Heart left ventricle (tissue), 16 donors: ENCODE measurements around the gene GDF10. TPM values are rescaled to one million over a fixed set of nuclear protein-coding genes. Genes with fewer than 3 reads are reported as not detected.
A peak's percentile ranks its signal among the peaks of the same experiment; 100 is the strongest.

Experiments
- ATAC-seq, 4 donors: fragments of 200-7000 bp; cut with Tn5 transposase; one replicate each; pipeline ENCODE4 v1.9.1; 2020 to 2022; ENCODE audit warnings: moderate library complexity in 4 of 4, mild to moderate bottlenecking in 3 of 4, moderate number of reproducible peaks in 1 of 4
- DNase-seq, 5 donors: peaks; one replicate each; pipeline ENCODE4 v3.0.0-alpha.2; 2020
- H3K27ac ChIP-seq, 12 donors: fragments of 200-600 bp; sonication (generic) in 4 of 12; one replicate each; pipeline versions ENCODE4 v1.5.0 to v1.8.0; 2016 to 2022; ENCODE audit warnings: mild to moderate bottlenecking in 2 of 12
- H3K27me3 ChIP-seq, 9 donors: fragments of 200-600 bp; sonication (generic) in 2 of 9; one replicate each; pipeline versions ENCODE4 v1.5.1 to v1.8.0; 2016 to 2022; ENCODE audit warnings: mild to moderate bottlenecking in 3 of 9
- H3K36me3 ChIP-seq, 9 donors: fragments of 200-600 bp; sonication (generic) in 2 of 9; one replicate each; pipeline versions ENCODE4 v1.5.0 to v1.8.0; 2018 to 2022; ENCODE audit warnings: mild to moderate bottlenecking in 2 of 9
- H3K4me1 ChIP-seq, 12 donors: fragments of 200-600 bp; sonication (generic) in 4 of 12; one replicate each; pipeline versions ENCODE4 v1.5.0 to v1.8.0; 2016 to 2022; ENCODE audit warnings: mild to moderate bottlenecking in 3 of 12
- H3K4me3 ChIP-seq, 12 donors: fragments of 200-600 bp; sonication (generic) in 4 of 12; one replicate each; pipeline versions ENCODE4 v1.5.0 to v1.8.0; 2017 to 2022; ENCODE audit warnings: mild to moderate bottlenecking in 9 of 12, moderate library complexity in 4 of 12
- H3K9me3 ChIP-seq, 12 donors: fragments of 200-600 bp; sonication (generic) in 4 of 12; one replicate each; pipeline versions ENCODE4 v1.5.0 to v1.8.0; 2016 to 2022; ENCODE audit warnings: mild to moderate bottlenecking in 1 of 12
- CTCF ChIP-seq, 12 donors: fragments of 200-600 bp; sonication (generic) in 4 of 12; IDR thresholded peaks; one replicate each; pipeline versions ENCODE4 v1.5.0 to v1.8.0; 2018 to 2022; ENCODE audit warnings: antibody characterized with exemption in 12 of 12, mild to moderate bottlenecking in 5 of 12
- POLR2A ChIP-seq, 2 donors: fragments of 450-650 bp; IDR thresholded peaks; one replicate each; pipeline ENCODE4 v1.6.1; 2017; ENCODE audit warnings: antibody characterized with exemption in 2 of 2, mild to moderate bottlenecking in 2 of 2, moderate library complexity in 2 of 2
- WGBS, 4 donors: extraction: QIAGEN DNeasy Blood & Tissue Kit in 2 of 4; methylation state at CpG; one replicate each; pipeline versions ENCODE4 v1.1.5 to v1.1.7; 2013 to 2018; 5-methylcytosine and 5-hydroxymethylcytosine counted together
- intact Hi-C, 10 donors: fragments of 100-400 bp; cut with DNase I; formaldehyde crosslinking; loops; one replicate each; pipeline versions ENCODE4 v1.11.1 to v1.14.2; 2022
- polyA plus RNA-seq, 2 donors: library from polyadenylated mRNA; stranded (reverse); fragments of 200-250 nt; gene quantifications; one replicate each; pipeline ENCODE4 v1.2.3, GENCODE V29; 2013
- total RNA-seq, 9 donors: library from RNA; depleted of rRNA in 2 of 9; stranded (reverse); fragments of >200 nt in 2 of 9; fragmentation: NEBNext Ultra II Directional in 3 of 9; extraction: Animal tissue kit (Norgen Biotek cat#: 25700) in 3 of 9; gene quantifications; one replicate each; pipeline versions ENCODE4 v1.1.0 to v1.2.4, GENCODE V29; 2016 to 2023
- donor health status: ischemic (EF 13 %, LVEDD 7.1; RV severe dilation, severe dysfunction).
- donor health status: healthy with polysubstance abuse.
- donor health status: DM: no; HTN: yes; CAD: no.
- donor health status: DM: no; HTN: no; CAD: no.
- donor health status: ischemic (EF 25% LVEDD 6.9; RV normal size, moderate dysfunction).
- donor health status: ischemic (EF 25% LVEDD 5.7; RV mildly dilated, moderate dysfunction).
- donor health status: healthy.
- donor health status: DM: yes; HTN: yes; CAD: no.
- donor health status: ischemic (EF 35%, LVEDD 5.7; RV mildly dilated, moderate dysfunction).
- donor health status: nonischemic (EF 11% LVEDD 7.7; RV severe dilation, severe dysfunction).
- donor health status: DM: yes; HTN: yes; CAD: no.
- donor health status: PGD.
- donor health status: ischemic (EF 29% LVEDD 5.4; RV normal size, mild dysfunction).
- donor health status: nonischemic (EF 23%, LVEDD 6.1; RV moderate dilation, normal function).

GDF10 gene
- total and polyA plus RNA-seq, 11 donors = 0.19 to 1.6 (median 0.30) TPM; not detected in 3

GRCh38 chr10:47339186-47339735 is 39.3 kb downstream of the GDF10 start:
- no peaks in the 10 kb centered on the region for H3K36me3 ChIP-seq
- DNase-seq (no peak), ATAC-seq (no peak)
- no peaks in the 10 kb centered on the region for H3K9me3 ChIP-seq
- intact Hi-C loops = loop anchor here in 1 of 10 donors (5.0 kb wide), 1 partner anchor 52 kb away; no protein-coding TSS in a partner anchor
- 75 to 88% (median 81%) methylated on average over 8 of the region's 8 CpGs for WGBS, 4 donors
- TF ChIP-seq POLR2A (IDR thresholded peaks at IDR 0.05) = no peak
- no peak for TF ChIP-seq CTCF (IDR thresholded peaks at IDR 0.05)
- H3K4me1 ChIP-seq = no peaks in the 10 kb centered on the region
- peaks cover 0 to 3% (median 0%) of the 10 kb centered on the region in 9 donors for H3K27me3 ChIP-seq
- H3K27ac ChIP-seq = no peak overlapping the region
- no peak overlapping the region for H3K4me3 ChIP-seq

- no peak for DNase-seq
- Histone ChIP-seq H3K27me3 (peaks cover 0 to 3% (median 0%) of the 10 kb centered on the region in 9 donors), H3K4me3 (no peak overlapping the region), H3K9me3 (no peaks in the 10 kb centered on the region), H3K36me3 (no peaks in the 10 kb centered on the region), H3K27ac (no peak overlapping the region), H3K4me1 (no peaks in the 10 kb centered on the region)
- WGBS, 4 donors = 74 to 89% (median 80%) methylated on average over 9 to 15 of the region's 15 CpGs
- TF ChIP-seq POLR2A (IDR thresholded peaks at IDR 0.05) (no peak), CTCF (IDR thresholded peaks at IDR 0.05) (no peak)
- intact Hi-C loops = loop anchor here in 1 of 10 donors (5.0 kb wide), 1 partner anchor 53 kb away; no protein-coding TSS in a partner anchor
- ATAC-seq = no peak
Observed at GRCh38 chr10:47339759-47340607, 40.0 kb downstream of the GDF10 start.

GRCh38 chr10:47340608-47341170 is 40.7 kb downstream of the GDF10 start:
- no peak overlapping the region for H3K27ac ChIP-seq
- H3K36me3 ChIP-seq = no peaks in the 10 kb centered on the region
- peaks cover 0 to 3% (median 0%) of the 10 kb centered on the region in 9 donors for H3K27me3 ChIP-seq
- ATAC-seq = peak; percentile 47 to 64 (median 54)
- H3K4me1 ChIP-seq = no peaks in the 10 kb centered on the region
- intact Hi-C loops = no loop called here
- no peak overlapping the region for H3K4me3 ChIP-seq
- peak in 2 of 5 donors; percentile 41 to 44 for DNase-seq
- WGBS, 4 donors = 62 to 67% (median 65%) methylated on average over 5 of the region's 5 CpGs
- H3K9me3 ChIP-seq = no peaks in the 10 kb centered on the region
- TF ChIP-seq POLR2A (IDR thresholded peaks at IDR 0.05) (no peak), CTCF (IDR thresholded peaks at IDR 0.05) (peak; percentile 80 to 97 (median 94))
